Lower leg skin (tissue), 4 donors: ENCODE data around the gene KCND2. TPM values are rescaled to one million over a fixed set of nuclear protein-coding genes. Genes with fewer than 3 reads are reported as not detected.

Experiments
- DNase-seq, 2 donors: peaks; one replicate each; pipeline ENCODE4 v3.0.0-alpha.2; 2019; ENCODE audit warnings: low spot score in 2 of 2
- H3K4me3 ChIP-seq: fragments of 200-600 bp; sonication (generic); 2 replicates; pipeline ENCODE4 v1.5.1; 2017; ENCODE audit warnings: mild to moderate bottlenecking, low read depth; ENCODE audit not compliant: poor library complexity, severe bottlenecking
- CTCF ChIP-seq, 3 donors: fragments of 450-650 bp; IDR thresholded peaks; one replicate each; pipeline ENCODE4 v1.5.1; 2016; ENCODE audit warnings: antibody characterized with exemption in 3 of 3, mild to moderate bottlenecking in 3 of 3, moderate library complexity in 2 of 3
- POLR2A ChIP-seq, 2 donors: fragments of 450-650 bp; IDR thresholded peaks; one replicate each; pipeline ENCODE4 v1.6.1; 2016 to 2017; ENCODE audit warnings: antibody characterized with exemption in 2 of 2, mild to moderate bottlenecking in 1 of 2, moderate library complexity in 1 of 2
- WGBS, 2 donors: methylation state at CpG; one replicate each; pipeline ENCODE4 v1.1.5; 2018; 5-methylcytosine and 5-hydroxymethylcytosine counted together
- intact Hi-C: fragments of 100-400 bp; cut with DNase I; formaldehyde crosslinking; loops from one replicate; pipeline ENCODE4 v1.15.0; 2023; ENCODE audit warnings: low total_unique reads
- total RNA-seq, 4 donors: library from RNA; depleted of rRNA; stranded (reverse); fragments of >200 nt; gene quantifications; one replicate each; pipeline ENCODE4 v1.1.0, GENCODE V29; 2016

The KCND2 gene
- total RNA-seq, 4 donors from 2014 or later = 0.11 to 0.25 (median 0.15) TPM

GRCh38 chr7:120740348-120740747 lies 467.4 kb downstream of the KCND2 start:
- intact Hi-C loops = no loop called here
- DNase-seq = no peak
- 41 to 44% methylated on average over 3 of the region's 3 CpGs for WGBS, 2 donors
- TF ChIP-seq CTCF (IDR thresholded peaks at IDR 0.05) = no peak
- TF ChIP-seq POLR2A (IDR thresholded peaks at IDR 0.05) = no peak
- H3K4me3 ChIP-seq = no peak overlapping the region

- intact Hi-C loops = no loop called here
- no peak for DNase-seq
- no peak overlapping the region for H3K4me3 ChIP-seq
- 76 to 83% methylated on average over 7 of the region's 7 CpGs for WGBS, 2 donors
- TF ChIP-seq CTCF (IDR thresholded peaks at IDR 0.05) (no peak), POLR2A (IDR thresholded peaks at IDR 0.05) (no peak)
These were observed 468.5 kb downstream of the KCND2 start for GRCh38 chr7:120741371-120742042.

GRCh38 chr7:120742372-120742771 lies 469.4 kb downstream of the KCND2 start:
- WGBS, 2 donors = 47 to 56% methylated on average over 5 of the region's 5 CpGs
- DNase-seq = no peak
- intact Hi-C loops = no loop called here
- H3K4me3 ChIP-seq = no peak overlapping the region
- TF ChIP-seq POLR2A (IDR thresholded peaks at IDR 0.05) (no peak), CTCF (IDR thresholded peaks at IDR 0.05) (no peak)

- intact Hi-C loops = no loop called here
- no peak overlapping the region for H3K4me3 ChIP-seq
- TF ChIP-seq POLR2A (IDR thresholded peaks at IDR 0.05) = no peak
- WGBS, 2 donors = 62 to 72% methylated on average over 3 of the region's 3 CpGs
- no peak for DNase-seq
These were observed 470.2 kb downstream of the KCND2 start for GRCh38 chr7:120743128-120743527.

- intact Hi-C loops = no loop called here
- no peak for DNase-seq
- TF ChIP-seq POLR2A (IDR thresholded peaks at IDR 0.05) = no peak
- TF ChIP-seq CTCF (IDR thresholded peaks at IDR 0.05) = no peak
- no peak overlapping the region for H3K4me3 ChIP-seq
- 69 to 77% methylated on average over 2 of the region's 2 CpGs for WGBS, 2 donors
These were observed 487.1 kb downstream of the KCND2 start for GRCh38 chr7:120760050-120760449.

GRCh38 chr7:120760851-120761250 lies 487.9 kb downstream of the KCND2 start:
- H3K4me3 ChIP-seq = no peak overlapping the region
- WGBS, 2 donors = 79 to 85% methylated on average over 3 of the region's 3 CpGs
- DNase-seq = no peak
- TF ChIP-seq POLR2A (IDR thresholded peaks at IDR 0.05) = no peak
- TF ChIP-seq CTCF (IDR thresholded peaks at IDR 0.05) = no peak
- intact Hi-C loops = no loop called here
